NCI-H1694 (cell line): Measurements from ENCODE around the gene PPP1R2B.

Experiments
- DNase-seq: peaks from one replicate; lab custom pipeline; 2025; lab: John Stamatoyannopoulos, UW

Gene PPP1R2B

GRCh38 chr5:156879665-156880285 is 29.7 kb downstream of the PPP1R2B start:
- peak; percentile 16 for DNase-seq

DNA sequence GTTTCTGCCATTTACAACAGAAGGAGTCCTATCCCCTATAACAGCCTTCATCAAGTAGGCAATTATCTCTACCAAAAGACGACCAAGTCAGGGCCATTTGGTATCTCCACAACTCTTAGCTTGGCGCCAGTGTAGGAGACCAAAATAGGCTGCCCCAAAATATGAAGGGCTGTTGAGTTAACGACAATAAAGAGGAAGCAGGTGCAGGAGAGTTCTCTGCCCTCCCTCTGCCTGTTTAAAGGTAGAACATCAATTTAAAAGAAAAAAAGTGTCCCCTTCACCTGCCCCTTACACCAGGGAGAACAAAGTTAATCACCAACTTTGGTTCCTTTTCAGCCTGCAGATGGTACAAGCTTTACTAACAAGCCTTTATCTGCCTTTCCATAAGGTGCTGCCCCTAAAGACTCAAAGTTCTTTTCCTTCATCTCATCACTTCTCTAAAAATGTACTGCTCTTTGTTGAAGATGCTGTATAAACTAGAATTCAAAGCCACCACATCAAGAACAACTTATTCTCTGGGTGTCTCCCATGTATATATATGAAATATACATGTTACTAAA is 33.3 kb downstream of the PPP1R2B start:
- DNase-seq: no peak

- no peak for DNase-seq
Measured at GRCh38 chr5:156888520-156888919, 38.4 kb downstream of the PPP1R2B start.

DNA sequence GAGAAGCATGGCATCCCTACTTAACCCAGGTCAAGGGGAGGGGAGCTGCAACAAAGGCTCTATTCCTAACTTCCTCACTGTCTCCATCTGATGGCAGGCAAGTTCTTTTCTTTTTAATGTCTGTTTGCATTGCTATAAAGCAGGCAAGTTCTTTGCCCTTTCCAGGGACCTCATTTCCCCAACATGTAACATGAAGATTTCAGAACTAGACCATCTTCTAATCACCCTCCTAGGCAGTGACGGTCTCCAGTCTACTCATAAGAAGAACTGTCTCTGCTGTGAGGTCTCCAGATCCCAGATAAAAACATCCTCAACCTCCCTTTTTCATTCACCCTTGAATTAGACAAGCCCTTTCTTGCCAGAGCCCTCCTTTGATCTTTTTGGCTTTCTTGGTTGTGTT is 42.1 kb downstream of the PPP1R2B start:
- DNase-seq: no peak

GRCh38 chr5:156892864-156893263 is 42.8 kb downstream of the PPP1R2B start:
- no peak for DNase-seq

- DNase-seq: no peak
Measured at GRCh38 chr5:156893517-156893916, 43.4 kb downstream of the PPP1R2B start.

- no peak for DNase-seq
Measured at GRCh38 chr5:156896546-156896945, 46.5 kb downstream of the PPP1R2B start.
